C4-2B (cell line): ENCODE results near the gene PHF12.

Experiments
- ZFX ChIP-seq: fragments of 450-650 bp; IDR thresholded peaks from 2 replicates; pipeline ENCODE4 v1.6.1; 2017
- TF ChIP-seq, protein P1 (sequence below): fragments of 450-650 bp; conservative IDR thresholded peaks from 2 replicates; pipeline ENCODE4 v1.5.1; 2017; ENCODE audit warnings: mild to moderate bottlenecking

DNA sequence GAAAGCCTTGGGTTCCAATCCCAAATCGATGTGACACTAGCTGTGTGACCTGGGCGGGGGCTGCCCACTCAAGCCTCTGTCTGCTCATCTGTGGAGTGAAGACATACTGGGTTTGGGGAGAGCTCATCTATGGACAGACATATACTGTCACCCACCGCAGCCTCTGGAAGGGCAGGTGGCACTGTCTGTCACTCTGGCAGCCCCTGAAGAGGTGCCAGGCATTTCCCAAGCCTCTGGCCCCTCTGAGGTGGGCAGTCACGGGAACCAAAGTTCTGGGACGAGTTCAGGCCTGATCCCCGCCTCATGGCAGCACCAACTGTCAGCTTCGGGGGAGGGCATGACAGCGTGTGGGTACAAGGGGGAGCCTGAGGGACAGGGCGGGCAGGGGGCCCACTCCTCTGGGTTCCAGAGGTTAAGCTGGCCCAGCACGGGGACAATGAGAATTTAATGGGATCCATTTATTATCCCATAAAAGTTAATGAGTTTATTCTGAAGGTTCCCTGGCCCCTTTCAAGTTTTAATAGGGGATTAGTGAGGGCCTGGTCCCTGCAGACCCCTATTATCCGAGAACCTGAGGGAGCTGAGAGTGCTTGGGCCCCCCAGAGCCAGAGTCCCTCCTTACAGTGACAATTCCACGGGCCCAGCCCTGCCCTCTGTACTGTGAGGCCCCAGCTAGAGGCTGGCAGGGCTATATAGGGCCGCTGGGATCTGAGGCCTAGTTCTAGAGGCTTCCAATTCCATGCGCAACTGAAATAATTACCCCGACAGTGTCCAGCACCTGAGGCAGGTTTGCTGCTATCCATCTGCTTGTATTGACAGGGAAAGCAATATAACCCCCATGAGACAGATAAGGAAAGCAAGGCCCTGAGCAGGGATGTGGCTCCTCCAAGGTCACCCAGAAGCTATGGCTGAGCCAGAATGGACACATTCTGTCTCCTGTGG lies 35.7 kb upstream of the PHF12 start:
- TF ChIP-seq, protein P1, sequence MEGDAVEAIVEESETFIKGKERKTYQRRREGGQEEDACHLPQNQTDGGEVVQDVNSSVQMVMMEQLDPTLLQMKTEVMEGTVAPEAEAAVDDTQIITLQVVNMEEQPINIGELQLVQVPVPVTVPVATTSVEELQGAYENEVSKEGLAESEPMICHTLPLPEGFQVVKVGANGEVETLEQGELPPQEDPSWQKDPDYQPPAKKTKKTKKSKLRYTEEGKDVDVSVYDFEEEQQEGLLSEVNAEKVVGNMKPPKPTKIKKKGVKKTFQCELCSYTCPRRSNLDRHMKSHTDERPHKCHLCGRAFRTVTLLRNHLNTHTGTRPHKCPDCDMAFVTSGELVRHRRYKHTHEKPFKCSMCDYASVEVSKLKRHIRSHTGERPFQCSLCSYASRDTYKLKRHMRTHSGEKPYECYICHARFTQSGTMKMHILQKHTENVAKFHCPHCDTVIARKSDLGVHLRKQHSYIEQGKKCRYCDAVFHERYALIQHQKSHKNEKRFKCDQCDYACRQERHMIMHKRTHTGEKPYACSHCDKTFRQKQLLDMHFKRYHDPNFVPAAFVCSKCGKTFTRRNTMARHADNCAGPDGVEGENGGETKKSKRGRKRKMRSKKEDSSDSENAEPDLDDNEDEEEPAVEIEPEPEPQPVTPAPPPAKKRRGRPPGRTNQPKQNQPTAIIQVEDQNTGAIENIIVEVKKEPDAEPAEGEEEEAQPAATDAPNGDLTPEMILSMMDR = no peak
- TF ChIP-seq ZFX = no peak
